ENCODE measurements around the gene CREB3L2. TPM values are rescaled to one million over a fixed set of nuclear protein-coding genes. Genes with fewer than 3 reads are reported as not detected.

The CREB3L2 gene
- total RNA-seq, 1 experiment from 2014 or later: 41.2 TPM

DNA sequence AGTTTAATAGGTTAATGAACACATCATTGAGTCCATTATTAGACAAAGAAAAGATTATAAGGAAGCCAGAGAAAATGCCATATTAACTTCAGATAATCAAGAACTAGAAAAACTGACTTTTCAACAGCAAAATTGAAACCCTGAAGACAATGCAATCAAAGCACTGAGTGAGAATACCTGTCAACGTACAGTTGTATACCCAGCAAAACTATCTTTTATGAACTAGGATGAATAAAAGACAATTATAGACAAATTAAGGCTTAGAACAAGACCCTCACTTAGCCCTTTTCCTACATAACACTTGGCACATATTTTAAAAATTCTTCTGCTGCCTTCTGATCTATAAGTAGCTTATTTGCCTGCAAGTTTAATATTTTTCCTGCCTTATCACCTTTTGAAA lies 136.1 kb downstream of the CREB3L2 start:
- BruUV-seq (replicated peaks): no TSS peak
- Histone ChIP-seq H3K27ac (no peak overlapping the region), H2AFZ (no peak overlapping the region), H3K4me2 (no peak overlapping the region), H3K27me3 (ENCODE audit: insufficient read depth, low read depth) (no peaks in the 10 kb centered on the region), H3F3A (ENCODE audit: insufficient read depth, low read depth) (no peaks in the 10 kb centered on the region), H3K4me1 (replicated peaks; ENCODE audit: insufficient read depth) (no peaks in the 10 kb centered on the region), H4K20me1 (ENCODE audit: insufficient read depth) (no peaks in the 10 kb centered on the region), H3K36me3 (ENCODE audit: low read depth) (0 out of 2 replicates have a peak, but pooled peaks cover 3% of the 10 kb centered on the region), H3K9me2 (ENCODE audit: insufficient read depth) (no peaks in the 10 kb centered on the region), H3K79me2 (ENCODE audit: low read depth) (no peaks in the 10 kb centered on the region), H3K9me3 (ENCODE audit: insufficient read depth, low read depth) (no peaks in the 10 kb centered on the region), H3K4me3 (no peak overlapping the region)
- no peak for DNase-seq
- POLR2A ChIA-PET (ENCODE audit: unreplicated experiment): no interaction called here
- CTCF ChIA-PET: no interaction called here
- TF ChIP-seq EZH2 (IDR thresholded peaks at IDR 0.05; ENCODE audit: low read depth): no peak
- TF ChIP-seq, protein P1, sequence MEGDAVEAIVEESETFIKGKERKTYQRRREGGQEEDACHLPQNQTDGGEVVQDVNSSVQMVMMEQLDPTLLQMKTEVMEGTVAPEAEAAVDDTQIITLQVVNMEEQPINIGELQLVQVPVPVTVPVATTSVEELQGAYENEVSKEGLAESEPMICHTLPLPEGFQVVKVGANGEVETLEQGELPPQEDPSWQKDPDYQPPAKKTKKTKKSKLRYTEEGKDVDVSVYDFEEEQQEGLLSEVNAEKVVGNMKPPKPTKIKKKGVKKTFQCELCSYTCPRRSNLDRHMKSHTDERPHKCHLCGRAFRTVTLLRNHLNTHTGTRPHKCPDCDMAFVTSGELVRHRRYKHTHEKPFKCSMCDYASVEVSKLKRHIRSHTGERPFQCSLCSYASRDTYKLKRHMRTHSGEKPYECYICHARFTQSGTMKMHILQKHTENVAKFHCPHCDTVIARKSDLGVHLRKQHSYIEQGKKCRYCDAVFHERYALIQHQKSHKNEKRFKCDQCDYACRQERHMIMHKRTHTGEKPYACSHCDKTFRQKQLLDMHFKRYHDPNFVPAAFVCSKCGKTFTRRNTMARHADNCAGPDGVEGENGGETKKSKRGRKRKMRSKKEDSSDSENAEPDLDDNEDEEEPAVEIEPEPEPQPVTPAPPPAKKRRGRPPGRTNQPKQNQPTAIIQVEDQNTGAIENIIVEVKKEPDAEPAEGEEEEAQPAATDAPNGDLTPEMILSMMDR (conservative IDR thresholded peaks at IDR 0.05): no peak
- intact Hi-C loops (cut with micrococcal nuclease; ENCODE audit: unreplicated experiment): no loop called here

DNA sequence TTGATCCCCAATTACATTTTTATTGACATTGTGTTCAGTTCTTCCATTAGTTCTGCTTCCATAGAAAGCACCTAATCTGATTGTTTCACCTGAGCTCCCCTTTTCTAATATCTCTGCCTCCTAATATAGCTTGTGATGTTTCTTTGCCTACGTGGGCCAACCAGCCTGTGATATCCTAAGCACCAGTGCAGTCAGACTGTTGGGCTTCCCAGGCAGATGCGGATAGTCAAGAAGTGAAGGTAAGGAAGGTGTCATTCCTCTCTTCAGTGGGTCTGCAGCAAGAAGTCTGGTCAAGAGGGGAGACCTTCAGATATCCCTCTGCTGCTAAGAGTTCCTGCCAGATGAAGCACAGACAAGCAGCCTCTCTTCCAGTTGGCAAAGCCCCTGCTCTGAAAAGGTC lies 138.9 kb downstream of the CREB3L2 start:
- Histone ChIP-seq H2AFZ (no peak overlapping the region), H3K79me2 (ENCODE audit: low read depth) (no peaks in the 10 kb centered on the region), H3F3A (ENCODE audit: insufficient read depth, low read depth) (no peaks in the 10 kb centered on the region), H3K4me2 (no peak overlapping the region), H3K4me3 (no peak overlapping the region), H3K27me3 (ENCODE audit: insufficient read depth, low read depth) (no peaks in the 10 kb centered on the region), H4K20me1 (ENCODE audit: insufficient read depth) (no peaks in the 10 kb centered on the region), H3K4me1 (replicated peaks; ENCODE audit: insufficient read depth) (no peaks in the 10 kb centered on the region), H3K36me3 (ENCODE audit: low read depth) (0 out of 2 replicates have a peak, but pooled peaks cover 3% of the 10 kb centered on the region), H3K27ac (no peak overlapping the region), H3K9me2 (ENCODE audit: insufficient read depth) (no peaks in the 10 kb centered on the region), H3K9me3 (ENCODE audit: insufficient read depth, low read depth) (no peaks in the 10 kb centered on the region)
- DNase-seq: no peak
- ChIA-PET POLR2A (ENCODE audit: unreplicated experiment) (no interaction called here), CTCF (no interaction called here)
- no TSS peak for BruUV-seq (replicated peaks)
- no peak for TF ChIP-seq EZH2 (IDR thresholded peaks at IDR 0.05; ENCODE audit: low read depth)
- intact Hi-C loops (cut with micrococcal nuclease; ENCODE audit: unreplicated experiment): no loop called here

DNA sequence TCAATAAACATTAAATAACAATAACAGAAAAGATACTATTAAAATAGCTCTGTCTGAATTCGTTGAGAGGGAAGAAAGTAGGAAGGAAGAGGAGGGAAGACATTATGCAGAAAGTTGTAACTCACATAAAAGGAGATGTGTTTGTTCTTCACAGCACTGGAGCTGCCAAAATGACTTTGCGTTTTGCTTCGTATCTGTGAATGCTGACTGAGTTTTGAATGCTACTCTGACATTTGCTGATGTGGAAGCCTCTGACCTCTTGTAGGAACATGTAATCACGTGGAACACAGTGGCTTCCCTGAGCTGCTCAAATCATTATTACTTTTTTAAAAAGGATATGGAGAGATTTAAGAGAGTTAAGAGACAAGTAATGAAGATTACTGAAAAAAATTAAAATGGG lies 139.5 kb downstream of the CREB3L2 start:
- no peak for TF ChIP-seq EZH2 (IDR thresholded peaks at IDR 0.05; ENCODE audit: low read depth)
- TF ChIP-seq, protein P1 (conservative IDR thresholded peaks at IDR 0.05): no peak
- Histone ChIP-seq H2AFZ (no peak overlapping the region), H3K4me3 (no peak overlapping the region), H3K79me2 (ENCODE audit: low read depth) (no peaks in the 10 kb centered on the region), H3K36me3 (ENCODE audit: low read depth) (0 out of 2 replicates have a peak, but pooled peaks cover under 1% of the 10 kb centered on the region), H3K27ac (no peak overlapping the region), H3K27me3 (ENCODE audit: insufficient read depth, low read depth) (no peaks in the 10 kb centered on the region), H3K9me2 (ENCODE audit: insufficient read depth) (no peaks in the 10 kb centered on the region), H3K4me1 (replicated peaks; ENCODE audit: insufficient read depth) (no peaks in the 10 kb centered on the region), H3K4me2 (no peak overlapping the region), H3F3A (ENCODE audit: insufficient read depth, low read depth) (no peaks in the 10 kb centered on the region), H3K9me3 (ENCODE audit: insufficient read depth, low read depth) (no peaks in the 10 kb centered on the region), H4K20me1 (ENCODE audit: insufficient read depth) (no peaks in the 10 kb centered on the region)
- CTCF ChIA-PET: no interaction called here
- intact Hi-C loops (cut with micrococcal nuclease; ENCODE audit: unreplicated experiment): no loop called here
- no peak for DNase-seq
- POLR2A ChIA-PET (ENCODE audit: unreplicated experiment): no interaction called here
- BruUV-seq (replicated peaks): no TSS peak

DNA sequence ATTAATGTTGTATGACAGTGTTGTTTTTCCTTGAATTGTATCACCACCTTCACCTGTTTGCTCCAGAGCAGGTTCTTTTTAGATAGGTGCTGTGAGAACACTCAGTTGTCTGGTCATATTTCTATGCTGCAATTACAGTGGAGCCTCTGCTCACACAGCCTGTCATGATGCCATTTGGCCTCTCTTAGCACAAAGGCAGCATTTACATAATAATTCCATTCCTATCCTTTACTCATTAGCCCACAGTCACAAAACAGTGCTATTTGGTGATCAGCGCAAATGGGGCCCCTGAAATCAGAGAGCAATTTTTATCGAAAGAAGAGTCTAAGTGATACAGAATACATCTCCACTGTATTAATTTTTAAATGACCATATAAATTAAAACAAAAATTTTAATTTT lies 141.3 kb downstream of the CREB3L2 start:
- Histone ChIP-seq H3K27ac (no peak overlapping the region), H3F3A (ENCODE audit: insufficient read depth, low read depth) (no peaks in the 10 kb centered on the region), H3K9me2 (ENCODE audit: insufficient read depth) (no peaks in the 10 kb centered on the region; the same call in 1 of the 2 replicates), H3K4me2 (no peak overlapping the region), H2AFZ (no peak overlapping the region), H3K4me1 (replicated peaks; ENCODE audit: insufficient read depth) (no peaks in the 10 kb centered on the region), H3K36me3 (ENCODE audit: low read depth) (no peaks in the 10 kb centered on the region), H3K9me3 (ENCODE audit: insufficient read depth, low read depth) (no peaks in the 10 kb centered on the region), H3K27me3 (ENCODE audit: insufficient read depth, low read depth) (no peaks in the 10 kb centered on the region), H4K20me1 (ENCODE audit: insufficient read depth) (no peaks in the 10 kb centered on the region), H3K79me2 (ENCODE audit: low read depth) (no peaks in the 10 kb centered on the region), H3K4me3 (no peak overlapping the region)
- no peak for TF ChIP-seq EZH2 (IDR thresholded peaks at IDR 0.05; ENCODE audit: low read depth)
- TF ChIP-seq, protein P1 (conservative IDR thresholded peaks at IDR 0.05): no peak
- intact Hi-C loops (cut with micrococcal nuclease; ENCODE audit: unreplicated experiment): no loop called here
- no TSS peak for BruUV-seq (replicated peaks)
- ChIA-PET POLR2A (ENCODE audit: unreplicated experiment) (no interaction called here), CTCF (no interaction called here)
- no peak for DNase-seq

Measured in PC-9 (cell line).